ENCODE data around the gene HECTD3. TPM values are rescaled to one million over a fixed set of nuclear protein-coding genes. Genes with fewer than 3 reads are reported as not detected.
"Not testable (repeated sequence)": the region's sequence is repeated elsewhere in the genome, so short reads cannot be mapped to it uniquely, and the experiment has no call there.

HECTD3 gene
- total RNA-seq, 1 donor from 2014 or later = 47.7 TPM

GRCh38 chr1:45014321-45015028 is 3.4 kb upstream of the HECTD3 start:
- peak; percentile 86 for DNase-seq (ENCODE audit: low spot score)

GRCh38 chr1:45013551-45014209 is 2.6 kb upstream of the HECTD3 start:
- DNase-seq (ENCODE audit: low spot score) = peak; percentile 35

GRCh38 chr1:45012639-45013278 is 1.6 kb upstream of the HECTD3 start:
- DNase-seq (ENCODE audit: low spot score) = peak; percentile 80

GRCh38 chr1:45011837-45012638 is 914 bp upstream of the HECTD3 start, which contains the start of gene UROD:
Gene UROD, plus strand, starts transcription at chr1:45012254. Its CDS starts 12 bp downstream, at chr1:45012266.
- DNase-seq (ENCODE audit: low spot score) = peak; percentile 93

GRCh38 chr1:45009956-45010854 is 919 bp downstream of the HECTD3 start:
- DNase-seq (ENCODE audit: low spot score) = peak; percentile 36

GRCh38 chr1:45009296-45009865 is 1.7 kb downstream of the HECTD3 start:
- DNase-seq (ENCODE audit: low spot score) = no peak

GRCh38 chr1:45008516-45008915 is 2.6 kb downstream of the HECTD3 start:
- no peak for DNase-seq (ENCODE audit: low spot score)

- DNase-seq (ENCODE audit: low spot score) = peak; percentile 20
These were observed 3.0 kb downstream of the HECTD3 start for GRCh38 chr1:45008076-45008475.

- peak; percentile 38 for DNase-seq (ENCODE audit: low spot score)
These were observed 3.8 kb downstream of the HECTD3 start for GRCh38 chr1:45007311-45007710.

GRCh38 chr1:45005761-45006160 is 5.4 kb downstream of the HECTD3 start:
- no peak for DNase-seq (ENCODE audit: low spot score)

- DNase-seq (ENCODE audit: low spot score) = no peak
These were observed 6.7 kb downstream of the HECTD3 start for GRCh38 chr1:45004281-45004920.

GRCh38 chr1:45003741-45004140 is 7.4 kb downstream of the HECTD3 start:
- no peak for DNase-seq (ENCODE audit: low spot score)

GRCh38 chr1:45002650-45003645 is 8.2 kb downstream of the HECTD3 start:
- no peak for DNase-seq (ENCODE audit: low spot score)

- not testable (repeated sequence) for DNase-seq (ENCODE audit: low spot score)
These were observed 9.5 kb downstream of the HECTD3 start for GRCh38 chr1:45001576-45001975.

GRCh38 chr1:45001011-45001481 is 10.1 kb downstream of the HECTD3 start:
- DNase-seq (ENCODE audit: low spot score) = no peak

GRCh38 chr1:44999232-44999631 is 11.9 kb downstream of the HECTD3 start:
- DNase-seq (ENCODE audit: low spot score) = no peak

- DNase-seq (ENCODE audit: low spot score) = no peak
These were observed 15.5 kb downstream of the HECTD3 start for GRCh38 chr1:44995467-44996238.
